M059J (cell line): ENCODE measurements around the gene CAPN9. TPM values are rescaled to one million over a fixed set of nuclear protein-coding genes. Genes with fewer than 3 reads are reported as not detected.

Source experiments
- DNase-seq: peaks from one replicate; pipeline ENCODE4 v3.0.0-alpha.2; 2012; ENCODE audit warnings: low read depth
- total RNA-seq: library from RNA; depleted of rRNA; stranded (reverse); fragments of >200 nt; shearing (Covaris generic); gene quantifications from 2 replicates; pipeline ENCODE4 v1.2.3, GENCODE V29; 2014

The CAPN9 gene
- total RNA-seq, 1 experiment from 2014 or later, result not detected

- no peak for DNase-seq
Measured at GRCh38 chr1:230797376-230797920, 50.3 kb downstream of the CAPN9 start.

DNA sequence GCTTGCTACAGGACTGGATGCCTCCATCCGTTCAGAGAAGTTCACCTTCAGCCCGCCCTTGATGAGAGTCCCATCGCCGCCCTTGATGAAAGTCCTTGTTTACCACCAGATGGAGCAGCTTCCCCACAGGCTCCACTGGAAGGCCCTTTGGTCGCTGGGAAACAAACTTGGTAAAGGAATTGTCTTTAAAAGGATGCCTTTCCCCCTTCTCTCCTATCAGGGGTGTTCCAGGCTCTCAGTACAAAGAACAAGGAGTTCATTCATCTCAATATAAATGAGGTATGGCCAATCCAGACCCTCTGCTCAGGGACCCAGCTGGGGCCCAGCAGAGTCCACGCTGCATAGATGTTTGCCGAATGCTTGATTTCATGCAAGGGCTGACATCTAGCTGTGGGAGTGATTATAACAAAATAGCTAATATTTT is 50.8 kb downstream of the CAPN9 start:
- peak; percentile 76 for DNase-seq

DNA sequence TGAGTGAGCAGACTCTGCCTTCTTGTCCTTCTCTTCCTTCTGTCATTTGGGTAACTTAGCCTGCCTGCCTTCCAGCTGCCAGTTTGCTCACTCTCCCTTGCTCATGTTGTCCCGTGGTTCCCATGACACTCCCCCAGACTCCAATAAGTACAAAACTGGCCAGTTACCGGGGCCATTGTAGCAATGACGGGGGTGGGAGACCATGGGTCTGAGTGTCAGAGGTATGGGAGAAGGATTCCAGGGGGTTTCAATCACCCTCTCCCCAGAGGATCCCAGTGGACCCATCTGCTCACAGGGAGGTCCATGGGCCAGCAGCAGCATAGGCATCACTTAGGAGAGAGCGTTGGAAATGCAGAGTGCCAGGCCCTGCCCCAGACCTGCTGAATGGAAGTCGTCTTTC is 51.3 kb downstream of the CAPN9 start:
- DNase-seq, result no peak

- no peak for DNase-seq
Measured at GRCh38 chr1:230800891-230801840, 54.0 kb downstream of the CAPN9 start.

- DNase-seq, result no peak
Measured at GRCh38 chr1:230804396-230804795, 57.2 kb downstream of the CAPN9 start.

- DNase-seq, result no peak
Measured at GRCh38 chr1:230806552-230806951, 59.4 kb downstream of the CAPN9 start.

- no peak for DNase-seq
Measured at GRCh38 chr1:230807029-230807428, 59.8 kb downstream of the CAPN9 start.

DNA sequence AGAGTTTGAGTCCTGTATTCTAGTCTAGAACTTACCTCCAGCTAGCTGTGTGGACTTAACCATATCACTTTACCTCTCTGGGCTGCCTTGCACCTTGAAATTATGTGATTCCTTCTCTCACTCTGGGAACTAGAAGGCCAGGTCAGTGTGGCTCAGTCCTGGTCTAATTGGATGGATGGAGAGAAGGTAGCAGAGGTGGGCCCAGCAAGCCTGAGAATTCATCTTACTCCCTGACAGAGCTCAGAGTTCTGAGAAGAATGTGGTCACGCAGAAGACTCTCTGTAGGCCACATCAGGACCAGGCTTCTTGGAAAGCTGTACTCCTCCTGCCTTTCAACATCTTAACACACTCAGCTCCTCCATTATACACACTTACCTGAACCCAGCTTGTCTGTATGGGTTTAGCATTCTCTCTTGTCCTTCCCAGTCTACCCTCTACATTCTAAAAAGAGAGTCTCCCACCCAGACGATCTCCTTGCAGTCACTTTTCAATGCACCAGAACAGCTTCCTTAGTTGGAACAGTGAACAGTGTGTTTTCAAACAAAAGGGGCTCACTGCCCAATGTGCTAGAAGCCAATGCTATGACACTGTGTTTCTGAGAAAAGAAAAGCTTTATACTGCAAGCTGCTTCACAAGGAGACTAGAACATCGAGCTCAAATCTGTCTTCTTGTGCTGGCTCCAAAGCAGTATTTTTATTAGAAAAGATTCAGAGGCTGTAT is 60.5 kb downstream of the CAPN9 start:
- no peak for DNase-seq

DNA sequence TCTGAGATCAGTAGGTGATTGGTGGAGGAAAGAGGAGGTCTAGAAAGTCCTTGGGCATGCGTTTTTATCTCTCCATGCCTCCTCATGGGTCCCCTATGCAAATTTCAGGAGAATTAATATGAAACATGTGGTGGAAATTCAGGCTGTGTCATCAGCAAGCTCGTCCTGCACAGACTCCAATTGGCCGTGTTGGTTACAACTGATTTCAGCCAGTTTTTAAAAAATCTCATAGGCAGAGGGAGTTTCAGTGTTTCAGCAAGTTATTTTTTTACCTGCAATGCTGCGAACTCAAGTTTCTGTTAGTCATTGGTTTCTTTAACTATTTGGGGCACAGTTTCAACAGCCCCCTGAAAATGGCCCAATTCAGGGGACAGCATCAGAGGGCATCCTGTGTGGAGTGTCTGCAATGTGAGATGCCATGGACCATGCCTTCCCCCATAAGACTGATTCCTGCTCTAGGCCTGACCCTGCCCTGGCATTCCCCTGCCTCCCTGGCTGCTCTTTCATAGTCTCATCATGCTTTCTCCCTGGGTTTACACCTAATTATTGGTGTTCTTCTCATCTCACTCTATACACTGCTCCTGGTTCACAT is 61.2 kb downstream of the CAPN9 start:
- DNase-seq, result no peak

DNA sequence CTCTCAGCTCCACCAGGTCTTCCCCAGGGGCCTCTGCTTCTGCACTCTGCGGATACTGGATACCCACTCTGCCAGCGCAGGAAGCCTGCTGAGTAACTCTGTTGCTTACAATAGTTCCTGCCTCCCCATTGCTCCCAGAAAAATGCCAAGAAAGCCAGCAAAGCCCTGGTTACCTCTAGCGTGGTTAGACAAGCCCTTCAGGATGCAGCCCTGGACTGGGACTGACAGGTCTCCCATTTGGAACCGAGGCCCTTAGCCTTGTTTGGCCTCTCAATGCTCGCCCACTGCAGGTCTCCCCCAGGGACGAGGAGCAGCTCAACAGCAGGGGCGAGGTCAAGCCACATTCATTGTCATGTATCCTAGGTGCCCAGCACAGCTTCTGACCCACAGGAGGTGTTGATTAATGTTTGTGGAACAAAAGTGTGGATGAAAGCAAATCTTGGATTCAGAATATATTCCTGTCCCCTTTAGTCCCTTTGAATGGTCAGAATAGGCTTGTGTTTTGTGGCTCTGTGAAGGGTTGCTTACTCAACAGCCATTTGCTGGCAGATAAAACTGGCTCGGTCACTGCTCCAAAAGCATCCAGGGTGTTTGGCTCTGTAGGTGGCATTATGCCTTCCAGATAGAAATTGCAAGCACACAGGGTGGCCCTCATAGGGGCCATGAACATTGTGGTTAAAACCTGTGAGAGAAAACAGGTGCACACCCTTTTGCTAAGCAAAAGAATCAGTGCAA is 62.2 kb downstream of the CAPN9 start:
- DNase-seq, result no peak

DNA sequence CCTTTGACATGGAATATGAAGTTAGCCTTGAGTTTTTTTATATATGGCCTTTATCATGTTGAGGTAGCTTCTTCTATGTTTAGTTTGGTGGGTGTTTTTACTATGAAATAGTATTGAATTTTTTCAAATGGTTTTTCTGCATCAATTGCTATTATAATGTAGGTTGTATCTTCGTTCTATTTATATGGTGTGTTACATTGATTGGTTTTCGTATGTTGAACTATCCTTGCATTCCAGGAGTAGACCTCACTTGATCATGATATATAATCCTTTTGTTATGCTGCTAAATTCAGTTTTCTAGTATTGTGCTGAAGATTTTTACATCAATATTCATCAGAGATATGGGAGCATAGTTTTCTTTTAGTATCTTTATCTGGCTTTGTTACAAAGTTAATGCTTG is 65.4 kb downstream of the CAPN9 start:
- no peak for DNase-seq

DNA sequence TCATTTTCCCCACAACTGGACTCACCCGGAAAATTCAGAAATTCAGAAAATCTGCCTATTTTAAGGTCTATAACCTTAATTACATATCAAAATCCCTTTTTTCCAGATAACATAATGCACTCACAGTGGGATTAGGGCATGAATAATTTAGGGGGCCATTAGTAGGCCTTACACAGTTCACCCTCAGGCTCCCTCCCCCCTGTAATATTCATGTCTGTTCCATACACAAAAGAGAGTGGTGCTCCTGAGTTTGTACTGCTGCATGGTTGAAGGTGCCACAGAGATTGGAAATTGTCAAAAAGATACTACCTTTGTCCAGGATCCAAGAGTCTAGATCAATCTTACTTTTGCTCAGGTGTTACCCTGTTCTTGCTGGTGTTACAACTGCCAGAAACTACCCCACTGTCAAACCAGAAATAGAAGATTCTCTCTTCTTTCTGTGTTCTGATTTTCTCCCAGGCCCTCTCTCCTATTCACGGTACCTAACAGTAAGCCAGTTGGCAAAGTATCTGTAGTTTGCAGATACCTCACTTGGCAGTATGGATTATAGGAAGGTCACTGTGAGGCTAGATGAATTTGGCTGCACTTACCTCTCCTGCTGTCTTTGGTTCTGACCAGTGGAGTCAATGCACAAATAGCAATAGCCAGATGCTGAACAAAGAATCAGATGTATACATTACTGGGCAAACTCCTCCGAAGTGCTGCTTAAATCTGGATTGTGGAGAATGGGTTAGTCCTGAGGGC is 67.9 kb downstream of the CAPN9 start:
- no peak for DNase-seq

GRCh38 chr1:230816018-230816417 is 68.8 kb downstream of the CAPN9 start:
- no peak for DNase-seq

DNA sequence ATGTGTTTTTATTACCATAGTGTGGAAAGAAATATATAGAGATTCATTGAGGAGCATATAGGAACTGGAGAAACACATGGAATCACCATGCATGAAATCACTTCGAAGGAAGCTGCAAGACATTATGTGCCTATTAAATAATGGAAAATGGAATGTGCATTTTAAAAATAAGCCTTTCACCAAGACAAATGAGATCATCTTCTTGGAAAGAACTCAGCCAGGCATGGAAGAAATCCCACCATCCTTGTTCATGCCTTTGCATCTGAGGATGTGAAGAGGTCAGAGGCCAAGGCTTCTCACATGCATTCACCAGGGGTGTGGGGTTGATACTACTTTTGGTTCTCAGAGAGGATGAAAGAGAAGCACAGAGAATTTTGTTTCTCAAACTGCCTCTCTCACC is 71.2 kb downstream of the CAPN9 start:
- DNase-seq, result no peak

GRCh38 chr1:230818901-230819300 is 71.7 kb downstream of the CAPN9 start:
- DNase-seq, result no peak

DNA sequence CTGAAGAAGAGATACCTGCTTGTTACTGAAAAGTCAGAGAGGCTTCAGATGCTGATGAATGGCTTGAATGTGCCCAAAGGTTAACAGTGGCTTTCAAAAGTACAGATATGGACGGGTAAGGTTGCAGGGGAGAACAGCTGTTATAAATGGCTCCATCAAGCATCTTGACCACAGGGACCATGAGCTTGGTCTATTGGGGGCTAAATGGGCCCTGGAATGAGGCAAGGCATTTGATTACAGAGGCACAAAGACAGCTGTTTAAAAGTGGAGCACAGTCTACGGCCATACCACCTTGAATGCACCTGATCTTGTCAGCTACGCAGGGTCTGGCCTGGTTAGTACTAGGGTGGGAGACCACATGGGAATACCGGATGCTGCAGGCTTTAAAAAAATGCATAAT is 72.8 kb downstream of the CAPN9 start:
- no peak for DNase-seq

DNA sequence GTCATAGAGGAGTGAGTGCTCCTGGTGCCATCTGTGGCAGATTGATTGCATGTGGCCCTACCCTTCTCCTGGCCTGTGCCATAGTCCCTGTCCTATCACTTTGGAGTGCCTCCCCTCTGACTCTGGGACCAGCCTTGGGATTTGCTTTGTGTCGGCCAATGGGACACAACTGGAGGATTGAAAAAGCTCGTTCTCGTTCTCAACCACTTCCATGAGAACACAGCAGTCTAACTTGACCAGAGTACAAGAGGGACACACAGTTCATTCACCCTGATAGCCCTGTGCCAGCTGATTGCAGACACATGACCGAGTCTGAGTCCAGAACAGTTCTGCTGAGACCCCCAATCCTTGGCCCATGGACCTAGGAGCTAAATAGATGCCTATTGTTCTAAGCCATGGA is 73.4 kb downstream of the CAPN9 start:
- no peak for DNase-seq

DNA sequence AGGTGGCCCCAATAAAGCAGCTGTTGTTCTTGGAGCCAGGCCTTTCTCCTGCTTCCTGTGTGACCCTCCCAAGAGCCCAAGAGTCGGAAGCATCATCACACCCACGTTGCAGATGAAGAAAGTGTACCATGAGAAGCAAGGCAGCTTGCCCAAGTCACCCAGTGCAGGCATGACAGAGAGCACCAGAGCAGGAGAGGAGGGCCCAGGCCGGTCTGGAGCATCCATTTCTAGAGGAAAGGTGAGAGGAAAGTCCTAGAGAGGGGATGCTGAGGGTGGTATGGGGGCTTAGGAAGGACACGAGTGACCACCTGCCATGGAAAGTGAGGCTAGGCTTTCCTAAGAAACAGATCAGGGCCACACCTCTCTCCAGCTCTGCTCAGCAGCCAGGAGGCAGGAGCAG is 74.2 kb downstream of the CAPN9 start:
- DNase-seq, result no peak

GRCh38 chr1:230822092-230822581 is 74.9 kb downstream of the CAPN9 start:
- DNase-seq, result no peak

- DNase-seq, result no peak
Measured at GRCh38 chr1:230823426-230823825, 76.2 kb downstream of the CAPN9 start.

- no peak for DNase-seq
Measured at GRCh38 chr1:230823931-230824381, 76.8 kb downstream of the CAPN9 start.
